Mammary epithelial cell (primary cell): ENCODE measurements around the gene ZNF330.

Source experiments
- CTCF ChIP-seq, 2 donors: IDR thresholded peaks in 1 of 2; conservative IDR thresholded peaks in 1 of 2; 2 replicates each; pipeline ENCODE4 v1.5.1; 2011 to 2012; ENCODE audit warnings: inconsistent platforms in 2 of 2, low read length in 2 of 2, mild to moderate bottlenecking in 2 of 2, control low read depth in 1 of 2, low read depth in 1 of 2; ENCODE audit not compliant: insufficient read depth in 1 of 2; ENCODE audit errors: extremely low read depth in 1 of 2
- EZH2 ChIP-seq: IDR thresholded peaks from 2 replicates; pipeline ENCODE4 v1.6.1; 2012; ENCODE audit warnings: low read length, inconsistent platforms, borderline replicate concordance

- TF ChIP-seq EZH2 (no peak), CTCF (conservative IDR thresholded peaks at IDR 0.05 in 1 of 2, IDR thresholded peaks at IDR 0.05 in 1 of 2; ENCODE audit: extremely low read depth in 1 of 2, insufficient read depth in 1 of 2, low read depth in 1 of 2, low read length in 2 of 2) (no peak)
Observed at GRCh38 chr4:141248486-141248885, 27.8 kb downstream of the ZNF330 start.
